Pons (tissue), 1 donor: Measurements from ENCODE around the gene AGAP1.
"Not testable (repeated sequence)": the region's sequence is repeated elsewhere in the genome, so short reads cannot be mapped to it uniquely, and the experiment has no call there.

Source experiments
- DNase-seq: peaks from one replicate; pipeline ENCODE4 v3.0.0-alpha.2; 2016; ENCODE audit warnings: low spot score

The AGAP1 gene

DNA sequence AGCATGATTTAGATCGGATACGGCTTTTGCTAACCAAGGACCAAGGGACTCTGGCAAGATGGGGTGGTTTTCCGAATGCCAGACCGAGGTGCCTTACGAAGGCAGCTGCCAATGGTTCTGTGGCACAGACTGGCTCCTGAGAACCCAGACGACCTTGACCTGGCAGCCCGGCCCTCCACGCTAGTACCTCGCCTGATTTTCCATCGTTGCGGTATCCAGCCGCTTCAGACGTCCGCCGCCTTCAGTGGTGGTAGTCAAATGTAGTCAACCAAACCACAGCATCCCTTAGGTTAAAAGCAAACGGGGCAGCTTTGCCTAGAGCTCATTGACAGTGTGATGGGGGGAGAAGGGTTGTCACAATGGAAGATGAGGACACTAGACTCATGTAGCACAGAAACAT is 631.7 kb downstream of the AGAP1 start:
- no peak for DNase-seq

DNA sequence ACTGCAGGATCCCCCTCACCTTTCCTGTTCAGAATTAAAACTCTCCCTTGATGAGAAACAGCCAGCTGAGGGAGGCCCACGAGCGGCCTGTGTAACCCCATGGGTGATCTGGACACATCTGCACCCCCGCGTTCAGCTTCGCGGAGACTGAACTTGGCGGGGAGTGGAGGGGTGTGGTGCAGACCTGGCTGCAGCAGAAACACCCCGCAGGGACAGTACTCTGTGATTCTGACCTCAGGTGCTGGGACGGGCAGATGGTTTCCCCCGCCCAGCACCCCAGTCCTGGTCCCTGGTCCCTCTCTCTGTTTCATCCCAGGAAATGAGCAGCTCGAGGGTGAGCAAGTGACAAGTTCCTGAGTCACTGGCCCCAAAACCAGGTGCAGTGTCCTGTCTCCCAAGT is 633.2 kb downstream of the AGAP1 start:
- no peak for DNase-seq

DNA sequence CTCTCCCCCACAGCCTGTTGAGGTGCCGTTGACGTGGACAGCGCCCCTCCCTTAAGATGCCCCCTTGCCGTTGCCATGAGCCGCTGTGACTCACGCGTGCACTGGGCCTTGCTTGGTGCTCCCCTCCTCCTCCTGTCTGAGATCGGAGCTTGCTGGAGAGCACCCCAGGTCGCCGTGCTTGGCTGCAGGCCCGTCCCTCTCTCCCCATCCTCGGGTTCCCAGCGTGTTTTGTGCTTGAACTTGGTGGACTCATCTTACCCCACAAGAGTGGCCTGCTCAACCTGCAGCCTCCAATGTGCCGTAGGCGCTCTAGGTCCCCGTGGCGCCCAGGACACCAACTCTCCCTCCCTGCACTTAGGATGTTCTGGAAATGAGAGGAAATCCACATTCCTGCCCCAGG is 634.5 kb downstream of the AGAP1 start:
- no peak for DNase-seq

DNA sequence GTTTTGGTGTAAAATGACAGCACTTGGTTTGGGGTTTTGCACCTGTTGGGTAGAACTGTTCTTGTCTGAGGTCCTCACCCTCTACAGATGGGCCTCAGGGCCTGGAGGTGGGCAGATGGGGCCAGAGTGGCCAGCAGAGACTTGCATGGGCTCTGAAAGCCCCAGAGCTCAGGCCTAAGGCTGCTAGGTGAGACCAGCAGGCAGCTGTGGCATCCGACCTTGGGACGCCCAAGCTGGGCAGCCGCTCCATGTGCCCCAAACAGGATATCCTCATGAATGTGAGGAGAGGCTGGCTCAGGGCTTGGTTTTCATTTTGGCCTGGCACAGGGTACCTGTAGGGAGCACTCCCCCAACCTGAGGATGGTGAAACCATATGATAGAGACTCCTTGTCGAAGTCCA is 636.1 kb downstream of the AGAP1 start:
- DNase-seq, result no peak

DNA sequence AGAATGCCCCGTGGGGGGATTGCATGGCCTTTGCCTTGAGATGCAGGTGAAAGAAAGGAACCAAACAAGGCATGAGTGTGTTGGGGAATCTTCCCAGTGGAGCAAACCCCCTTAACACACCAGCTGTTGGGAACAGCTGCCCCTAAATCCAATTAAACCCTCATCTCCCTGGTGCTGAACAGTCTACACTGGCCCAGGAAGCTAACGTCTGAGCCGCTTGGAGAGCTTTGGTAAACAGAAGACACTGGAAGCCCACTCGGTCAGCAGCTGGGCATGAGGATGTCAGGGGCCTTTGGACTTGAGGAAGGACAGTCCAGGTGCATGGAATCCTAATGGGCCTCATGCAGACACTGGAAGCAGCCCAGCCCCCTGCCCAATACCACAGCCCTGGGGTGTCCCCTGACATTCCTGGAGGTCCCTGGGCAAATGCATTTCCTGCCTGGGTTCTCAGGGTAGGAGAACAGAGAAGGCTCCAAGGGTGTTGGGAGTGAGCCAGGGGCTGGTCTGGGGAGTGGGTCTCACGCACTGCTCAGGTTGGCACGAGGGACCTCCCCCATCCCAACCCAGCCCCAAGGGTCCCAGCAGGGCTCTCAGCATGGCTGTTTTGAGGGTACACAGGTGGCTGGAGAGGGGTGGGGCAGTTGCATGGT is 636.6 kb downstream of the AGAP1 start:
- DNase-seq, result no peak

DNA sequence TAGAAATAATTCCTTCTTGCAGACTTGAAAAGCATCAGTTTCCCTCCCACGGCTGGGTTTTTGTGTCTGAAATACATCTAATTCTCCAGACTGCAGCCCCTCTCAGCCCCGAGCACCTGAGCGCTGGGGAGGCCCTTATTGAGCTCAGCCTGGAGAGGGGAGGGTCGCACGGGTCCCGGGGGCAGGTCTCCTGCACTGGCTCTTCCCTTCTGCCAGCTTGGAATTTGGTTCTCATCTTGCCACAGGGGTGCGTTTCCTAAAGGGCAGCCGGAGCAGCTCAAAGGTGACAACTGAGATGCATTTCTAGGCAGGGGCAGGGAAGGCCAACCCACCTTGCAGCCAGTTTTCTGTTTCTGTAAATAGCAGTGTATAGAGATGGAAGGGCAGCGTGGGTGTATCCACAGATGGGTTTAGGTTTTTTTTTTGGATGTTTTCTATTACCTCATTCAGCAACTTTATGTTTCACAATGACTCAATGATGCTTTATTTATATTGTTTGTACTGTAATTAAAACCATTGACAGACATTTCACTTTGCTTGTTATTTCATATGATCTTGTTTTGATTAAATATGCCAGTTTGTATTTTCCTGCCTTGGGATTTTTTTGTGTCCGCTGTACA is 637.3 kb downstream of the AGAP1 start:
- DNase-seq, result no peak

DNA sequence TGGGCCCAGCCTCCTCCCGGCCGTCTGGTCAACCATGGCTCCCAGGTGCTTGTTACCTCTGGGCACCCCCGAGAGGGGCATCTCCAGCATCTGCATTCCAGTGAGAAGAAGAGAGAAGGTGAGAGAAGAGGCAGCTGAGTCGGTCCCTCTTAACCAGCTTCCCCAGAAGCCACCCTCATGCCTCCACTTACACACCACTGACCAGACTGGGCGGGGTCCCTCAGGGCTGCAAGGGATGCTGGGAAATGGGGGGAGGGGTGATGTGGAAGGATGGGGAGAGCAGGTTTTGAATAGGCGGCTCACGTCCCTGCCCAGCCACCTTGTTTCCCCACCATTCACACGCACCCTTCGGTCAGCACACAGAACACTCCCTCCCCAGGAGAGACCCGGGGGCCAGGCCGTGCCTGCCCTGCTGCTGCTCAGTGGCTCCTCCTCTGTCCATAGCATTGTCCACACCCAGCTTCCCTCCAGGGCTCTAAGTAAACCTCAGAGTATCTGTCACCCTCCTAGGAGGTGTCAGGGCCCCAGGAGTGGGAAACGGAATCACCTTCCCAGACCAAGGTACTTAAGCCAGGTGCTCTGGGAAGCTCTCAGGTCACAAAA is 639.7 kb downstream of the AGAP1 start:
- no peak for DNase-seq

DNA sequence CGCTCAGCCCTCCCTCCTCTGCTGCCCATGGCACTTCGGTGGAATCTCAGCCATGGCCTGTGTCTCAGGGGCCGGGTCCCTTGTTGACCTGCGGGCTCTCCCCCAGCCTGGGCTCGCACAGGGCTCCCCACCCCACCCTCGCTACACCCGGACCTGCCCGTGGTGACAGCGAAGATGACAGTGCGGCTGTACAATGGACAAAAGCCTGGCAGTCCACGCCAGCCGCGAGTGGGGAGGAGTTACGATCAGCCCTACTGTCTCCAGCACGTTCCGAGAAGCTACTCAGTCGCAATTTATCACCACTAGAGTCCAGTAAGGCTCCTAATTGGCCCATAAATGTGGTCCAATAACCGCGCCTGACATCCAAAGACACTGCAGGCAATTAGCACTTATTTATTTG is 642.7 kb downstream of the AGAP1 start:
- DNase-seq, result peak; percentile 42

DNA sequence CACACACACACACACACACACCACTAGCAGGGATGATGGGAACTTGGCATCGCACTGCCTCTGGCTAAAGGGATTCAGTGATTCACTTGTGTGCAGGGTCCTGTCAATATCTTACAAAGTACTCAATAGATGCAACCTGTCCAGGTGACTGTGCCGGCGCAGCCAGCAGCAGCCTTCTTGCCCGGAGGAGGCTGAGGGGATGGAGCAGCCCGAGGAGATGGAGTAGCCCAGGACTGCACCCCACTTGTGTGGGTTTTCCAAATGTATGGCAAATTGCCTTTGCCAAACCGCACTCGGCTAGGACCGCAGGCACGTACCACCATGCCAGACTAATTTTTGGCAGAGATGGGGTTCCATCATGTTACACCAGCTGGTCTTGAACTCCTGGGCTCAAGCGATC is 643.2 kb downstream of the AGAP1 start:
- no peak for DNase-seq

DNA sequence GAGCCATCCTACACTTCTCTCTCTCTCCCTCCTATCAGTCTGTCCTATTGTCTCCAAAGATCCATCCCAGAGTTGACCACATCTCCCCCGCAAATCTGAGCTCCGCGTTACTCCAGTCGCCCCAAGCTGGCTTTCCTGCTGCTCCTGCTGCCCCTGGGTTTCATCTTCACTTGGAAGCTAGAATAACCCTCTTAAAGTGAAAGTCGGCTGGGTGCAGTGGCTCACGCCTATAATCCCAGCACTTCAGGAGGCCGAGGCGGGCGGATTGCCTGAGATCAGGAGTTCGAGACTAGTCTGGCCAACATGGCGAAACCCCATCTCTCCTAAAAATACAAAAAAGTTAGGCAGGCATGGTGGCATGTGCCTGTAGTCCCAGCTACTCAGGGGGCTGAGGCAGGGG is 647.8 kb downstream of the AGAP1 start:
- DNase-seq, result not testable (repeated sequence)

DNA sequence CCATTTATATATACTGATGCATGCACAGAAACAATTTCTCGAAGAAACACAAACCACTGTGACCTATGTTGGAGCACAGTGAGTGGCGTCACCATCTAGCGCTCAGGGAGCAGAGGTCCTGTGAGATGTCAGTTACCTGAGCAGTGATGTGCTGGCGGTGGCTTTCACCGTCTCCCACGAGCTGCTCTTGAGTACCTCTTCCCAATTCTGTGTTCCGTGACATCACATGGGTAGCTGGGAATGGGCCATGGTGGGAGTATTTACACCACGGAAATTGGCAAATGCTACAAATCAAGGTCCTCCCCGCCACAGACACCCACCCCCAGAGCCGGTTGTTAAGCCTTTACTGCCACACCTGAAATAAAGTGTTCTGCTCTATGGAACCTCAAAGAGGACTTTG is 650.0 kb downstream of the AGAP1 start:
- no peak for DNase-seq

DNA sequence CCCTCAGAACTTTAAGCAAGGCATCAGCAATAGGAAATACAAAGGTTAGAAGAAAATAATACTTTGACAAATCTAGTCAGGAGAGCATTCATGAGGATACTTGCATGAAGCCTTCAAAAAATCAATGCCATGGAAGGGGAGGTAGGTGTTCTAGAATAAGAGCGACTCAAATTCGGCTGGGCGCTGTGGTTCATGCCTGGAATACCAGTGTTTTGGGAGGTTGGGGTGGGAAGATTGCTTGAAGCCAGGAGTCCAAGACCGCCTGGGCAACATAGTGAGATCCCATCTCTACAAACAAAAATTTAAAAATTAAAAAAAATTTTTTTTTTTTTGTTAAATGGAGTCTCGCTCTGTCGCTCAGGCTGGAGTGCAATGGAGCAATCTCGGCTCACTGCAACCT is 652.6 kb downstream of the AGAP1 start:
- DNase-seq, result no peak

DNA sequence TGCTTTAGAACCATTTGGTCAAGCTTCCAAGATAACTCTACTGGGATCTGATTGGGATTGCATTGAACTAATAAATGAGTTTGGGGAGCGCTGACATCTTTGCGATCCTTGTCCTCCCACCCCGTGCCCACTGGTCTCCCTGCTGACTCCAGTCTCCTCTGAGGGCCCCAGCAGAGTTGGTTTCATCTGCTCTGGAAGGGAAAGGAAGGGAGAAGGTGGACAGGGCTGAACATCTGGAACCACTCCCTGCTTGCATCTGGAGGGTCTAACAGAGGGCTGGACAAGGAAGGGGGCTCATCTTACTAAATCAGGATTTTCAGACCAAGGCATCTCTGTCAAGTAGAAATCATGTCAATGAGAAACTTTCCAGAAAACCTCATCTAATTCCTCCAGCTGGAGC is 661.6 kb downstream of the AGAP1 start:
- DNase-seq, result no peak

DNA sequence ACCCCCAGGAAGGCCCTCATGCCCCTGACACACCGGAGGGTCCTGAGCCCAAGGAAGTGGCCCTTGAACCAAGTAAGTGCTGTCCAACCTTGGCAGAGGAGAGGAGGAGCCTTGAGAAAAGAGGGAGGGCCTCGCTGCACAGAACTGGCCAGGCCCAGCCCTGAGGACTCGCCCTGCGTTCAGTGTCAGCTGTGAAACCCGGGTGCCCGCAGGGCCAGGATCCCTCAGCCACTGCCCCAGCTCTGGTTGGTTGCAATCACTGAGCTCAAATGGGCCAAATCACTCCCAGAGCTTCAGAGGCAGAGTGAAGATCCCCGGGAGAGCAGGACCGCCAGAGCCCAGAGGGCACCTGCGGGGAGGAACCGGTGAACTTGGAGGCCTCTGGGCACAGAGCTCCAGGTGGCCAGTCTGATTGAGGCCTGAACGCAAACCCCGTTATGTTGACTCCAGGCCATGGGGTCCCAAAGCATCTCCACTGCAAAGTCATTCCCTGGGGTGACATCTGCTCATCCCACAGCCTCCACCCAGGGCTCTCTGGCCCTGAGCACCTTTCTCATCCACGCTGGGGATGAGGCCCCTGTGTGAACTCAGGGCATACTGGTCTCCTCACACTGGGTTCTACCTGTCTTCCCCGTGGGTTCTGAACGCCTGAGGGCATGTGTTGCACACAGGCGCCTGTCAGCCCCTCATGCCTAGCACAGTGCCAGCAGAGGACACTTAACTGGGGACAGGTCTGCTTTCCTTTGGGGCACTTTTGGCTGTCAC is 662.4 kb downstream of the AGAP1 start:
- DNase-seq, result no peak

DNA sequence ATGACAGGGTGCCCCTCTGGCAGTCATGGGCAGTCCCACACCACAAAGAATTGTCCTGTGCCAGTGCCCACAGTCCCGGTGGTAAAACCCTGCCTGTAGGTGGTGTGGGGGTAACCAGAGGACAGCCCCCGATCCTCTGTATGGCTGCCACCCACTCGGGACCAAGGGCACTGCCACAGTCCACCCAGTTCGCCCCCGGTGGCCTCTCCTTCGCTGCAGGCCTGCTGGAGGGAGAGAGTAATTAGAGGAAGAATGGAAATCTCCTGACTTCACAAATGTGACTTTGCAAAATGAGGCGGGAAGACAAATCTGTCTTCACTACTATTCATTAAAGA is 663.0 kb downstream of the AGAP1 start:
- no peak for DNase-seq

DNA sequence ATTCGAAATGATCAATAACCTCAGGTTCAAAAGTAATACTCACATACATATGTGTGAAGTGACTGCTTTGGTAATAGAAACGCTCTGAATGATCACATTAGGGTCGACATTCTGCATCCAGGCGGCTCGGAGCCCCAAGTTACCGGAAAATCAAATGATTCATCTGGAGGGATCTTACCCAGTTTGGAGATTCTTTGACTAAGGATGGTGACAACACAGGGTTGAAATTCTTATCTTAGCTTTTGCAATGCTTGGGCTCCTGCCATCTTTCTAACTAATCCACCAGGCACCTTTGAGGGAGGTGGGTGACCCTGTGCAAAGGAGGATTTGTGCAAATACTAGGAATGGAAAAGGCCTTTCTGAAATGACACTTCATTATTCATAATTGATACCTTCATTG is 663.5 kb downstream of the AGAP1 start:
- no peak for DNase-seq

DNA sequence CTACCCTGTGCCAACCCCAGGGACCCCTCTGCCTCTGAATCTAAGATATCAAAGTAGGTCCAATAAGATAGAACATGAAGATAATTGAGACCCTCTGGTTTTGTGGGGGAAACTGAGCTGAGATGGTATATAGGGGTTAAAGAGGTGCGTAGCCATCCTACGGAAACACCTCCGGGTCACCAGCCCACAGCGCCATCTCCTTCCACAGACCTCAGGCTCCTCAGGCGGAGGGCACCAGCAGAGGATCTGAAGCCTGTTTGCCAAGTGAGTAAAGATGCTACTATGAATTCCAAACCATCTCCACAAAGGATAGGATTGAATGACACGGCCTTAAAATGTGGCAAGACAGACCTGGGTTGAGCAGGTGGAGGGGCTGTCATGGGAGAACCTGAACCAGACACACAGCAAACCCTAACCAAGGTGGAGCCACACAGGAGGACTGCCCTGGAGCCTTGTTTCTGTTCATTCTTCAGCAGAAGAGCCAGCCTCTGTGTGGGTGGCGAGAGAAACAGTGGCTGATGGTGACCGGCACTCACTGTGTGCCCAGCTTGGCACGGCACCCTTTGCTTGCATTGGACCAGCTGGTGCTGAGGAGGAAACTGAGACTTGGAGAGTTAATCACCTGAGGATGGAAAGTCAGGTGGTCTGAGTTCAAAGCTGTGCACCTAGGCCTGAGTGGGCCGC is 664.1 kb downstream of the AGAP1 start:
- DNase-seq, result no peak

DNA sequence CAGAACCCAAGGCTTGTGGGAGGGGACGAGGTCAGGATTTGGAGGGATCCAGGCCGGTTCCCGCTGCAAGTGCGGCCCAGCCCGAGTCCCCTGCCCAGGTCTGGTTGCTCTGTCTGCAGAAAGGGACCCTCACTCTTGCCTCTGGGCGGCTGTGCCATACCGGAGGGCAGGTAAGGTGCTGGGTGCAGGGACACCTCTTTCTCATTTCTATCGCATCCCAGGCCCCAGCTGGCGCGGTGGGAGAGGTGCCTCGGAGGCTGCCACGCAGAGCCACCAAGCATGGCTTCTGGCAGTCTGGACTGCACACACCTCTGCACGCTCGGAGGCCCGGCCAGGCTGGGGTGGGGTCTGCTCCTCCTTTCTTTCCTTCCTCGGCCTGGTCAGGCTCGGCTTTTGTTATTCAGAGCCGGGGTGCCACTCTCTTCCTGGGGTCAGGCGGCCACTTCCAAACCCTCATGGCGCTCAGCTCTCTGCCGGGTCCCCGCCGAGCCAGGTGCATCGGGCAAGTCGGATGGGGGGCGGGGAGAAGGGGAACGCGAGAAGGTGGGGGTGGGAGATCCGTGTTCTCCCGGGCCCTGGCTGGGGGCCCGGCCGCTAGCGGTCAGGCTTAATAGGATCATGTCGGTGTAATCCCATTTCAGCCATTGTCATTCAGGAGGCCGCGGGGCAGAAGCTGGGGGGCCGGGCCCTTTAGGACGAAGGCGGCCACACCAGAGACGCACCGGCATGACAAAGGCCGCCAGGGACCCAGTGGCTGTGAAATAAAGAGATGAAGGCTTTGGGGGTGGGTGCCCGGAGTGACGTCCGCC is 665.3 kb downstream of the AGAP1 start:
- no peak for DNase-seq

DNA sequence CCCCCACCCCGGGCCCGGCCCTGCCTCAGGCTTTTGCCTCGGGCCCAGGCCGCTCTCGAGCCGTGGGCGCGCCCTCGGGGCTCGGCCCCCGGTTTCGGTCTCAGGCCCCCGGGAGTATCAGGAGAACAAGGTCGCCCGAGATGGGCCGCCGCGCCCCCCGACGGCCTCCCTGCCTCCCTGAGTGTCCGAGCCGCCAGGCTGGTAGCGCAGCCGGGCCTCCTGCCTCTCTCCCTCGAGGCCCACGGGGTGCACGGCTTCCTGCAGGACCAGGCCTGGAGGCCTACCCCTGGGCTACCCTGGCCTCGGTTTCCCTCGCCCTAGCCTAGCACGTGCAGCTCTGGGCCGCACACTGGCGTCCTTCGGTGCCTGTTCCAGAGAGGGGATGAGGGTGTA is 665.9 kb downstream of the AGAP1 start:
- DNase-seq, result no peak

DNA sequence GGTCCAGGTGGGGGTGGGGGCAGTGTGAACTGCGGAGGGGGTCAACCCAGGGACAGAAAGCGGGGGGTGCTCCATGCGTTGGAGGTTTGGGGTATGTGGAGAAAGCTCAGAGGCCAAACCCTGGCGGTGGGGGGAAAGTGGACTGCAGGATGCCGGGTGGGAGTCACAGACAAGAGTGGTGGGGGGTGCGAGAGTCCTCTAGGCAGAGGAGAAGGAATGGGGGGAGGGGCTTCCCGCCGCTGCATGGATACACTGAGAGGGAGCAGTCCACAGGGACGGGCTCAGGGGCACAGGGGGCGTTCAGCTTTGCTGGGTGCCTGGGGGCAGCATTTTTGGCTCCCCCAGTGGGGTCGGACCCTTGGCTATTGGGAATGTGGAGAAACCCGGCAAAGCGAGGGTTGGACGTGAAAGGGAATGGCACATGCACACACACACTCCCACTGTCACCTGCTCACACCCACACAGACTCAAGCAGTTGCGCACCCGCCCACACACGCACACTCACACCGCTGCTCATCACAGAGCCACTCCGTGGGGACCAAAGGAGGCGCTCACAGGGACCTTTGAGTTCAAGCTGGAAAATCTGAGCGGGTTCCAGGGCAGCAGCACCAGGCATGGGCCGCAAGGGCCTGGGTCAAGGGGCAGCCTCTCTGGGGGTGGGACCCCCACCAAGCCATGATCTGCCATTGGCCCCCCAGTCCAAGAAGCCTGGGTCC is 666.7 kb downstream of the AGAP1 start:
- DNase-seq, result no peak

DNA sequence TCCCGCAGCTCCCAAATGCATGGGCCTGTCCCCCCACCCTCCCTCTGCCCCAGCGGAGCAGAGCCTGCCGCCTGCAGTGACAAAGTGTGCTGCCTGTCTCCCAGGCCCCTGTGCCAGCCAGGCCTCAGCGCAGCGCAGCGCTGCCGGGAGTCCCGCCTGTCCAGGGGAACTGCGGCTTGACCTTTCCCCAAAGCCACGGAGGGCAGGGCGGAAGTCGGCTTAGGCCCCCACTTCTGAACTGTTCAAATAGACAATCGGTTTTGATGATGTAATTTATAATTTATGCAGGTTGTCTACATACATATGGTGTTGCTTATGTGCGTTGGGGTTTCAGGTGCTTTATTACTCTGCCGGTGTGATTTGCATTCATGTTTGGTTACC is 667.2 kb downstream of the AGAP1 start:
- DNase-seq, result no peak
